Measurements from ENCODE around the gene HCN3.

DNA sequence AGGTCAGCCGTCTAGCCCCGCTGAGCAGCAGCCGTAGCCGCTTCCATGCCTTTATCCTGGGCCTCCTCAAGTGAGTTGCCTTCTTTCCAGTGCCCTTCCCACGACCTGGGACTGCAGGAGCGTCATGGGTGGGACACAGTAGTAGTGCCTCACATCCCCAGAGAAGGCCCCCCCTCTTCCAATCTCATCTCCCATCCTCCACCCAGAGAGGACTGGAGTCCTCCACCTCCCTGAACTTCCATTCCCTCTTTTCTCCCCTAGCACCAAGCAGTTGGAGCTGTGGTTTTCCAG lies 48.3 kb downstream of the HCN3 start:
- TF ChIP-seq, protein P1, sequence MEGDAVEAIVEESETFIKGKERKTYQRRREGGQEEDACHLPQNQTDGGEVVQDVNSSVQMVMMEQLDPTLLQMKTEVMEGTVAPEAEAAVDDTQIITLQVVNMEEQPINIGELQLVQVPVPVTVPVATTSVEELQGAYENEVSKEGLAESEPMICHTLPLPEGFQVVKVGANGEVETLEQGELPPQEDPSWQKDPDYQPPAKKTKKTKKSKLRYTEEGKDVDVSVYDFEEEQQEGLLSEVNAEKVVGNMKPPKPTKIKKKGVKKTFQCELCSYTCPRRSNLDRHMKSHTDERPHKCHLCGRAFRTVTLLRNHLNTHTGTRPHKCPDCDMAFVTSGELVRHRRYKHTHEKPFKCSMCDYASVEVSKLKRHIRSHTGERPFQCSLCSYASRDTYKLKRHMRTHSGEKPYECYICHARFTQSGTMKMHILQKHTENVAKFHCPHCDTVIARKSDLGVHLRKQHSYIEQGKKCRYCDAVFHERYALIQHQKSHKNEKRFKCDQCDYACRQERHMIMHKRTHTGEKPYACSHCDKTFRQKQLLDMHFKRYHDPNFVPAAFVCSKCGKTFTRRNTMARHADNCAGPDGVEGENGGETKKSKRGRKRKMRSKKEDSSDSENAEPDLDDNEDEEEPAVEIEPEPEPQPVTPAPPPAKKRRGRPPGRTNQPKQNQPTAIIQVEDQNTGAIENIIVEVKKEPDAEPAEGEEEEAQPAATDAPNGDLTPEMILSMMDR (IDR thresholded peaks at IDR 0.05): no peak
- no peak for TF ChIP-seq POLR2A (IDR thresholded peaks at IDR 0.05)

Data from tibial nerve (tissue), 3 donors.